CD8-positive, alpha-beta memory T cell (primary cell): ENCODE results near the gene OGFRL1. TPM values are rescaled to one million over a fixed set of nuclear protein-coding genes. Genes with fewer than 3 reads are reported as not detected.

Source experiments
- CTCF ChIA-PET: fragments of 350-600 bp; sonication (Branson Sonifier 250); formaldehyde crosslinking; loops from one replicate; lab custom pipeline; 2021; ENCODE audit warnings: antibody characterized with exemption; lab: Charles Lee
- POLR2A ChIA-PET: fragments of 350-600 bp; sonication (Branson Sonifier 250); formaldehyde crosslinking; loops from one replicate; lab custom pipeline; 2021; ENCODE audit warnings: antibody characterized with exemption; lab: Charles Lee
- DNase-seq, 5 donors: peaks; one replicate each; pipeline versions ENCODE4 v3.0.0 to v3.0.0-alpha.2; 2020 to 2022; ENCODE audit warnings: mixed read lengths in 1 of 5
- H3K27ac ChIP-seq: one replicate; pipeline ENCODE4 v1.7.0; 2013; ENCODE audit warnings: low read depth, mild to moderate bottlenecking, low read length, moderate library complexity
- H3K27me3 ChIP-seq: 2 replicates; pipeline ENCODE4 v1.7.0; 2013; ENCODE audit warnings: low read length, mild to moderate bottlenecking; ENCODE audit not compliant: insufficient read depth, poor library complexity, severe bottlenecking
- H3K36me3 ChIP-seq: 2 replicates; pipeline ENCODE4 v1.7.0; 2013; ENCODE audit warnings: mild to moderate bottlenecking, low read length, moderate library complexity; ENCODE audit not compliant: insufficient read depth
- H3K4me1 ChIP-seq: 2 replicates; pipeline ENCODE4 v1.7.0; 2013; ENCODE audit warnings: mild to moderate bottlenecking, low read length, moderate library complexity; ENCODE audit not compliant: insufficient read depth
- H3K4me3 ChIP-seq: 2 replicates; pipeline ENCODE4 v1.7.0; 2013; ENCODE audit warnings: mild to moderate bottlenecking, low read length
- H3K9me3 ChIP-seq: 2 replicates; pipeline ENCODE4 v1.7.0; 2013; ENCODE audit warnings: mild to moderate bottlenecking, low read length
- H3K27ac Mint-ChIP-seq, 8 donors: one replicate each; pipeline ENCODE4 v1.8.0; 2020 to 2021; ENCODE audit warnings: mixed read lengths in 8 of 8, mild to moderate bottlenecking in 6 of 8, inconsistent platforms in 3 of 8, moderate library complexity in 3 of 8
- H3K27me3 Mint-ChIP-seq, 2 donors: one replicate each; pipeline ENCODE4 v1.8.0; 2020 to 2021; ENCODE audit warnings: mixed read lengths in 2 of 2, mild to moderate bottlenecking in 1 of 2, moderate library complexity in 1 of 2
- H3K36me3 Mint-ChIP-seq, 3 donors: one replicate each; pipeline ENCODE4 v1.8.0; 2020 to 2021; ENCODE audit warnings: mixed read lengths in 3 of 3, inconsistent platforms in 1 of 3, mild to moderate bottlenecking in 1 of 3
- H3K4me1 Mint-ChIP-seq, 3 donors: one replicate each; pipeline ENCODE4 v1.8.0; 2020 to 2021; ENCODE audit warnings: mixed read lengths in 3 of 3, inconsistent platforms in 1 of 3, mild to moderate bottlenecking in 1 of 3
- H3K4me3 Mint-ChIP-seq, 7 donors: one replicate each; pipeline ENCODE4 v1.8.0; 2020 to 2021; ENCODE audit warnings: mixed read lengths in 7 of 7, mild to moderate bottlenecking in 6 of 7, moderate library complexity in 4 of 7, inconsistent platforms in 2 of 7
- H3K9me3 Mint-ChIP-seq, 5 donors: one replicate each; pipeline ENCODE4 v1.8.0; 2020 to 2022; ENCODE audit warnings: mixed read lengths in 5 of 5, mild to moderate bottlenecking in 3 of 5, moderate library complexity in 2 of 5, inconsistent platforms in 1 of 5
- polyA plus RNA-seq: library from polyadenylated mRNA; unstranded; fragments of 300-500 nt; fragmentation: Illumina TruSeq; gene quantifications from one replicate; pipeline ENCODE4 v1.2.3, GENCODE V29; 2021
- total RNA-seq, 2 experiments: library from RNA; stranded (reverse); gene quantifications; one replicate each; pipeline ENCODE4 v1.2.3, GENCODE V29; 2021

Gene OGFRL1
- total and polyA plus RNA-seq, 3 experiments from 2014 or later = 4.1 to 5.6 (median 5.5) TPM

- CTCF ChIA-PET = interaction anchor here (1.0 to 3.2 kb wide), 4 partner anchors 62 to 163 kb away, joined by 3 to 24 read pairs (median 6); partner anchors contain the start of gene OGFRL1
Measured at GRCh38 chr6:71349976-71350615, 61.5 kb downstream of the OGFRL1 start.

GRCh38 chr6:71351190-71351589 lies 62.6 kb downstream of the OGFRL1 start:
- H3K4me1 Mint-ChIP-seq = no peaks in the 10 kb centered on the region
- H3K36me3 Mint-ChIP-seq = no peaks in the 10 kb centered on the region
- H3K4me3 Mint-ChIP-seq = no peak overlapping the region
- no peaks in the 10 kb centered on the region for H3K27me3 ChIP-seq
- H3K27me3 Mint-ChIP-seq = peaks cover 0 to 3% of the 10 kb centered on the region in 2 donors
- ChIA-PET POLR2A (no interaction called here), CTCF (interaction anchor here (1.0 to 3.2 kb wide), 2 partner anchors 18 to 160 kb away, joined by 3 to 24 read pairs; no protein-coding TSS in a partner anchor)
- H3K36me3 ChIP-seq = no peaks in the 10 kb centered on the region
- H3K9me3 Mint-ChIP-seq = no peaks in the 10 kb centered on the region
- no peak for DNase-seq
- H3K9me3 ChIP-seq = no peaks in the 10 kb centered on the region
- H3K27ac ChIP-seq = no peak overlapping the region
- H3K27ac Mint-ChIP-seq = no peak overlapping the region
- no peak overlapping the region for H3K4me3 ChIP-seq
- no peaks in the 10 kb centered on the region for H3K4me1 ChIP-seq

More at GRCh38 chr6:71349976-71350615, 61.5 kb downstream of the OGFRL1 start:
- POLR2A ChIA-PET = no interaction called here
- H3K9me3 Mint-ChIP-seq = no peaks in the 10 kb centered on the region
- no peaks in the 10 kb centered on the region for H3K4me1 Mint-ChIP-seq
- DNase-seq = no peak
- H3K27ac Mint-ChIP-seq = no peak overlapping the region
- H3K9me3 ChIP-seq = no peaks in the 10 kb centered on the region
- H3K36me3 ChIP-seq = no peaks in the 10 kb centered on the region
- no peaks in the 10 kb centered on the region for H3K36me3 Mint-ChIP-seq
- H3K4me3 ChIP-seq = no peak overlapping the region
- no peaks in the 10 kb centered on the region for H3K27me3 Mint-ChIP-seq
- no peaks in the 10 kb centered on the region for H3K4me1 ChIP-seq
- no peak overlapping the region for H3K27ac ChIP-seq
- H3K27me3 ChIP-seq = no peaks in the 10 kb centered on the region
- H3K4me3 Mint-ChIP-seq = no peak overlapping the region
